IPS-15b (cell line): ENCODE data around the gene SPEG.

Experiments used
- H3K27me3 ChIP-seq: one replicate; pipeline ENCODE4 v1.6.1; 2013; ENCODE audit warnings: low read length; ENCODE audit not compliant: control insufficient read depth, insufficient read depth
- H3K36me3 ChIP-seq: one replicate; pipeline ENCODE4 v1.6.1; 2013; ENCODE audit warnings: low read length; ENCODE audit not compliant: control insufficient read depth, insufficient read depth
- H3K4me1 ChIP-seq: one replicate; pipeline ENCODE4 v1.6.1; 2013; ENCODE audit warnings: mild to moderate bottlenecking, low read length; ENCODE audit not compliant: control insufficient read depth, insufficient read depth
- H3K4me3 ChIP-seq: one replicate; pipeline ENCODE4 v1.5.1; 2013; ENCODE audit warnings: low read depth, low read length
- H3K9ac ChIP-seq: one replicate; pipeline ENCODE4 v1.6.1; 2013; ENCODE audit warnings: low read depth, mild to moderate bottlenecking, low read length
- H3K9me3 ChIP-seq: one replicate; pipeline ENCODE4 v1.6.1; 2013; ENCODE audit warnings: mild to moderate bottlenecking, low read length; ENCODE audit not compliant: control insufficient read depth, insufficient read depth

SPEG gene

GRCh38 chr2:219519526-219519916 is 84.9 kb downstream of the SPEG start:
- no peak overlapping the region for H3K9ac ChIP-seq
- peaks cover 37% of the 10 kb centered on the region for H3K27me3 ChIP-seq
- H3K4me1 ChIP-seq: peaks cover 5% of the 10 kb centered on the region
- H3K36me3 ChIP-seq: no peaks in the 10 kb centered on the region
- H3K9me3 ChIP-seq: no peaks in the 10 kb centered on the region
- H3K4me3 ChIP-seq: no peak overlapping the region

DNA sequence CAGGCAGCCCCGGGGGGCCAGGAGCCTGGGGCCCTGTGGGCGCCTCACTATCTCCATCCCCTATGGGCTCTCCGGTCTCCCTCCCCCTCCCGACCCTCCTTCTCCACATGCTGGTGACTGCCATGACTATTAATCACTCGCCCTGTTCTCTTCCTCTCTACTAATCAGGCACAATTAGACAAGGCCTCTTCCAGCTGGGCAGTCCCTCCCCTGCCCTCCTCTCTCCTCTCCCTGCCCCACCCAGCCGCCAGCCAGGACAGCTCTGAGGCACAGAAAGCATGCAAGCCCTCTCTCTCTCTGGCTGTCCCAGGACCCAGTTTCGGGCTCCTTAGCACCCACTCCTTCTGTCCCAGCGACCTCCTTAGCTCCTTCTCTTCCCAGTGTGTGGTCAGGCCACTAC is 85.4 kb downstream of the SPEG start:
- peaks cover 7% of the 10 kb centered on the region for H3K4me1 ChIP-seq
- H3K4me3 ChIP-seq: no peak overlapping the region
- peaks cover 36% of the 10 kb centered on the region for H3K27me3 ChIP-seq
- no peaks in the 10 kb centered on the region for H3K36me3 ChIP-seq
- no peak overlapping the region for H3K9ac ChIP-seq
- no peaks in the 10 kb centered on the region for H3K9me3 ChIP-seq

DNA sequence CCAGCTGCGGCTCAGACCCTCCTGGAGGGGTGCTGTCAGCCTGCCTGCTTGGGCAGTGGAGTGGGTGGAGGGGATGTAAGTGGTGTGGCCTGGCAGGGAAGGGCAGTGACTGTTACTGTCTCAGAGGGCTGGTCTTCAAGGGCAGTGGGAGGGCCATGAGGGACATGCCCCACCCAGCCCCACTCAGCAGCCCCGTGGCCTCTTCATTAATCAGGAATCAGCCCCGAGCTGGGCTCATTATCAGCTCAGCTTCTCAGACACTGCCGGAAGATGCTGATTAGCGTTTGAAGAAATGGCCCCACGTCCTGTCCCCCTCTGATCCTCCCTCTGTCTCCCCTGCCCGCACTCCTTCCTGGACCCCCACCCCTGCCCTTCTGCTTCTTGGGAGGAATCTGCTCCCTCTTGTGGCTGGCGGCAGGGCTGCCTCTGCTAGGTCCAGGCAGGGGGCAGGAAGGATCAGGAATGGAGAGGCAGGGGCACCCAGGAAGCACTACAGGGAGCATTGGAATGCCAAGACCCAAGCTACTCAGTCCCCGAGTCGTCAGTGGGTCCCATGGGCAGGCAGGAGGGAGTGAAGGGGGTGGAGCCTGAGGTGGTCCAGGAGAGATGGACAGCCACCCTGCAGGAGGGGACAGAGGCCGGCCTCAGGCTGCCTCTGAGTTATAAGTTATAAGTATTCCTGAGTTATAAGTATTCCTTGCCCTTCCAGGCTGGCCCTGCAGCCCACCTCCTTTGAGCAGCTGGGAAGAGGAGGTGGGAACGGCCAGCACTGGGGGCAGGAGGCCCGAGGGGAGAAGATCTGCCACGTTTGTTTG is 86.6 kb downstream of the SPEG start:
- Histone ChIP-seq H3K9ac (no peak overlapping the region), H3K36me3 (no peaks in the 10 kb centered on the region), H3K4me1 (peaks cover 7% of the 10 kb centered on the region), H3K9me3 (no peaks in the 10 kb centered on the region), H3K4me3 (peak overlapping the region; percentile 23), H3K27me3 (peaks cover 33% of the 10 kb centered on the region)

DNA sequence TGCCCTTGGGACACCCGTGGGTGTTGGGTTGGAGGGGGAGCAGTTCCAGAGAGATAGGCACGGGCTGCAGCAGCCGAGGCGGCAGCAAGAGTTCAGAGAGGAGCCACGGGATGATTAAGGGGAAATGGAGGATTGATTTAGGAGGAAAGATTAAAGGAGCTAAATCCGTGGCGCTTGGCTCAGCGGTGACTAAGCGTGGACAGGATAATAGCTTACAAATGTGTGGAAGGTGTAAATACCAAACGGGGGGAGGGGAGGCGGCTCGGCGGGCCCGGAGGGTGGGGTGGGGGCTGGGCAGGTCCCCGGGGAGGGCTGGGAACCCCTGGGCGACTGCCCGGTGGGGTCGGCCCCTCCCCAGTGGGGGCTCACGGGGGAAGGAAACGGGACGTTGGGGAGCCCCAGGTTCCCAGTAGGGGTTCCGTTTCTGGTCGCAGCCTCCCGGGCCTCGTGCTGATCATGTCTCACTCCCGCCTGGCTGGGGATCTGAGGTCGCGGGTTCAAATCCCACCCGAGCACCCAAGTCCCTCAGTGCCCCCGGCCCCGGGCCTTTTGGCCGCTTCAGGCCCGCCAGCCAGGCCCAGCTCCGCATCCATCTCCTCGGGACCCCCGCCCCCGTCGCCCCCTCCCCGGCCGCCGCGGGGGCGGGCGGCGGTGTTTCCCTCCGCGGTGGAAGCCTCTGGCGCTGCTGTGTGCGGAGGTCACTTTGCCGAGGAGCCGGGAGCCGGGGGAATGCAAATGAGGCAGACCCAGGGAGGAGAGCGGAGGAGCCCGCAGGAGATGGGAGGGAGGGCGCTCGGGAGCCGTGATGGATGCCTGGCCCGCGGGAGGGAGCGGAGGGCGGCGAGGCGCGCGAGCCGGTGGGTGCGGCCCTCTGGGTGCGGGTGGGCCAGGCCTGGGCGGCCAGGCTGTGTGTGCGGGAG is 87.7 kb downstream of the SPEG start:
- Histone ChIP-seq H3K9me3 (no peaks in the 10 kb centered on the region), H3K36me3 (no peaks in the 10 kb centered on the region), H3K4me1 (peaks cover 7% of the 10 kb centered on the region), H3K9ac (peak overlapping the region; percentile 65), H3K27me3 (peaks cover 31% of the 10 kb centered on the region), H3K4me3 (peak overlapping the region; percentile 55)

- H3K27me3 ChIP-seq: peaks cover 29% of the 10 kb centered on the region
- H3K4me3 ChIP-seq: peak overlapping the region; percentile 55
- no peaks in the 10 kb centered on the region for H3K36me3 ChIP-seq
- no peaks in the 10 kb centered on the region for H3K9me3 ChIP-seq
- peak overlapping the region; percentile 65 for H3K9ac ChIP-seq
- H3K4me1 ChIP-seq: peaks cover 7% of the 10 kb centered on the region
Measured at GRCh38 chr2:219523031-219523671, 88.5 kb downstream of the SPEG start.

DNA sequence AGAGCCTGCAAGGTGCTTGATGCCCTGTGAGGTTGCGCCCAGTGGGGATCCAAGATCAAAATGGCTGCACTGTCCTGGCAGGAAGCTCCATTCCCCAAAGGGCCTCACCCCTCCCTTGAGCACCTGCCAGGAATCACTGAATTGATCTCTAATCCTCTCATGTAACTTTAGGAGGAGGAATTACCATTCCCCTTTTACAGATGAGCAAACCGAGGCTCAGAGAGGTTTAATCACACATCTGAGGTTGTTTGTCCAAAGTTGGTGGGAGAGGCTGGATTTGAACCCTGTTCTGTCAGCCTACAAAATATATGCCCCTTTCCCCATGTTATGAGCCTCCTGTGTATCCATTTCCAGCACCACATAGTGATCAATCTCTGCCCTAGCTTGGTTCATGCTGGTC is 90.2 kb downstream of the SPEG start:
- Histone ChIP-seq H3K9me3 (no peaks in the 10 kb centered on the region), H3K36me3 (no peaks in the 10 kb centered on the region), H3K9ac (no peak overlapping the region), H3K4me1 (peaks cover 11% of the 10 kb centered on the region), H3K27me3 (peaks cover 40% of the 10 kb centered on the region), H3K4me3 (no peak overlapping the region)

GRCh38 chr2:219525533-219526232 is 91.0 kb downstream of the SPEG start:
- Histone ChIP-seq H3K9me3 (no peaks in the 10 kb centered on the region), H3K9ac (no peak overlapping the region), H3K36me3 (no peaks in the 10 kb centered on the region), H3K4me3 (no peak overlapping the region), H3K4me1 (peaks cover 11% of the 10 kb centered on the region), H3K27me3 (peaks cover 39% of the 10 kb centered on the region)

GRCh38 chr2:219526320-219527075 is 91.9 kb downstream of the SPEG start:
- H3K4me3 ChIP-seq: no peak overlapping the region
- H3K9ac ChIP-seq: no peak overlapping the region
- no peaks in the 10 kb centered on the region for H3K9me3 ChIP-seq
- peaks cover 10% of the 10 kb centered on the region for H3K4me1 ChIP-seq
- H3K27me3 ChIP-seq: peaks cover 42% of the 10 kb centered on the region
- H3K36me3 ChIP-seq: no peaks in the 10 kb centered on the region

DNA sequence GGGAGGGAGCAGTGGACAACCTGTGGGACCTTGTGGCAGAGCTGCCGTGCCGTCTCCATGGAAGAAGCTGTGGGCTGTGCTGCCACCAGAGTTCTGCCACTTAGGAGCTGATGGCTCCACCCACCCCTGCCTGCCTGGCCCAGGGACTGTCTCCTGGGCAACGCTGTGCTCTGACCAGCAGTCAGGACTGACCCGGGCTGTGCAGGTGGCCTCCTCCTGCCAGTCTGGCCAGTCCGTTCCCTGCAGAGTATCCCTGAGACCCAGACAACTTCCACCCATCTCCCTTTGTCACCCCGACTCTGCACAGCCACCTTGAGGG is 92.4 kb downstream of the SPEG start:
- Histone ChIP-seq H3K27me3 (peaks cover 44% of the 10 kb centered on the region), H3K9me3 (no peaks in the 10 kb centered on the region), H3K9ac (no peak overlapping the region), H3K4me3 (no peak overlapping the region), H3K36me3 (no peaks in the 10 kb centered on the region), H3K4me1 (peaks cover 10% of the 10 kb centered on the region)

DNA sequence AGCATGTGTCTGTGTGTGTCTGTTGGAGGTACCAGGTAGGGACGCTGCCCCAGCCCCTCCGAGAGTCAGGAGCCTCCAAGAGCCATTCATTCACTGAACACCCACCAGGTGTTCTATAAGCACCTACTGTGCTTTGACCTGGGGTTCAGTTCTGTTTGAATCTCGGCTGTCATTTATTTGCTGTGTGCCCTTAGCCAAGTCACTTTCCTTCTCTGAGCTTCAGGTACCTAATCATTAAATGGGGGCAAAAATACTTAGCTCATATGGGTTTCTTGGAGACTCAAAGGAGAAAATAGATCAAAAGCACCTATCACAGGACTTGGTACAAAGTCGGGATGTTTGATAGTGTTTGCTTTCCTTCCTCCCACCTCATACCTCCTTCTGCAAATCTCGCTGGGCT is 92.8 kb downstream of the SPEG start:
- H3K27me3 ChIP-seq: peaks cover 44% of the 10 kb centered on the region
- no peak overlapping the region for H3K4me3 ChIP-seq
- no peaks in the 10 kb centered on the region for H3K36me3 ChIP-seq
- no peak overlapping the region for H3K9ac ChIP-seq
- H3K4me1 ChIP-seq: peaks cover 10% of the 10 kb centered on the region
- no peaks in the 10 kb centered on the region for H3K9me3 ChIP-seq
